CD14-positive monocyte (primary cell): ENCODE data around the gene ATXN2. TPM values are rescaled to one million over a fixed set of nuclear protein-coding genes. Genes with fewer than 3 reads are reported as not detected.

Experiments used
- DNase-seq, 3 donors: peaks; one replicate each; pipeline ENCODE4 v3.0.0-alpha.2; 2011 to 2022
- H2AFZ ChIP-seq: 2 replicates; pipeline ENCODE4 v1.6.0; 2012; ENCODE audit warnings: mild to moderate bottlenecking, low read depth, low read length, inconsistent platforms; ENCODE audit not compliant: insufficient read depth, poor library complexity, severe bottlenecking
- H3K27ac ChIP-seq, 2 donors: 1 replicate in 1 of 2; 2 replicates in 1 of 2; pipeline ENCODE4 v1.5.1; 2012 to 2013; ENCODE audit warnings: low read length in 2 of 2, control low read depth in 1 of 2, inconsistent platforms in 1 of 2, low read depth in 1 of 2, mild to moderate bottlenecking in 1 of 2
- H3K27me3 ChIP-seq, 2 donors: one replicate each; pipeline versions ENCODE4 v1.6.0 to v1.6.1; 2011 to 2013; ENCODE audit warnings: low read length in 2 of 2; ENCODE audit not compliant: control insufficient read depth in 2 of 2, insufficient read depth in 2 of 2
- H3K36me3 ChIP-seq, 2 donors: replicated peaks in 1 of 2; 1 replicate in 1 of 2; 2 replicates in 1 of 2; pipeline versions ENCODE4 v1.5.1 to v1.6.1; 2012 to 2013; ENCODE audit warnings: low read length in 2 of 2, control low read depth in 1 of 2, inconsistent platforms in 1 of 2, mild to moderate bottlenecking in 1 of 2; ENCODE audit not compliant: insufficient read depth in 2 of 2, control insufficient read depth in 1 of 2
- H3K4me1 ChIP-seq, 2 donors: 1 replicate in 1 of 2; 2 replicates in 1 of 2; pipeline versions ENCODE4 v1.5.1 to v1.6.1; 2012 to 2013; ENCODE audit warnings: low read length in 2 of 2, control low read depth in 1 of 2, inconsistent platforms in 1 of 2, mild to moderate bottlenecking in 1 of 2, moderate library complexity in 1 of 2; ENCODE audit not compliant: insufficient read depth in 2 of 2, control insufficient read depth in 1 of 2
- H3K4me2 ChIP-seq: replicated peaks from 2 replicates; pipeline ENCODE3; 2012; ENCODE audit warnings: low read length, moderate library complexity, mild to moderate bottlenecking; ENCODE audit not compliant: poor library complexity, severe bottlenecking; ENCODE audit errors: extremely low read depth
- H3K4me3 ChIP-seq, 3 experiments: fragments of 200-600 bp in 1 of 3; sonication (generic) in 1 of 3; replicated peaks in 1 of 3; 1 replicate in 2 of 3; 2 replicates in 1 of 3; pipeline ENCODE4 v1.5.1; 2011 to 2013; ENCODE audit warnings: low read length in 3 of 3, mild to moderate bottlenecking in 3 of 3, control low read depth in 2 of 3, low read depth in 2 of 3, inconsistent platforms in 1 of 3, moderate library complexity in 1 of 3
- H3K79me2 ChIP-seq: 2 replicates; pipeline ENCODE4 v1.6.0; 2012; ENCODE audit warnings: mild to moderate bottlenecking, control low read depth, inconsistent platforms, low read length, moderate library complexity; ENCODE audit not compliant: insufficient read depth
- H3K9ac ChIP-seq: 2 replicates; pipeline ENCODE4 v1.6.0; 2017; ENCODE audit warnings: low read length, mild to moderate bottlenecking; ENCODE audit not compliant: insufficient read depth, poor library complexity, severe bottlenecking
- H3K9me3 ChIP-seq, 2 donors: replicated peaks in 1 of 2; 1 replicate in 1 of 2; 2 replicates in 1 of 2; pipeline versions ENCODE4 v1.5.1 to v1.6.1; 2012 to 2013; ENCODE audit warnings: low read length in 2 of 2, control low read depth in 1 of 2; ENCODE audit not compliant: control insufficient read depth in 1 of 2, insufficient read depth in 1 of 2
- H4K20me1 ChIP-seq: 2 replicates; pipeline ENCODE4 v1.6.0; 2012; ENCODE audit warnings: mild to moderate bottlenecking, low read length, control low read depth, moderate library complexity; ENCODE audit not compliant: insufficient read depth
- H3K27ac Mint-ChIP-seq, 7 donors: one replicate each; pipeline ENCODE4 v1.8.0; 2020; ENCODE audit warnings: mild to moderate bottlenecking in 7 of 7, mixed read lengths in 7 of 7, moderate library complexity in 6 of 7, inconsistent platforms in 2 of 7
- H3K27me3 Mint-ChIP-seq, 3 donors: one replicate each; pipeline ENCODE4 v1.8.0; 2021 to 2022; ENCODE audit warnings: low read depth in 3 of 3, mild to moderate bottlenecking in 3 of 3, mixed read lengths in 3 of 3, moderate library complexity in 3 of 3, inconsistent platforms in 1 of 3
- H3K36me3 Mint-ChIP-seq, 2 donors: one replicate each; pipeline ENCODE4 v1.8.0; 2020; ENCODE audit warnings: mixed read lengths in 2 of 2, inconsistent platforms in 1 of 2, mild to moderate bottlenecking in 1 of 2
- H3K4me1 Mint-ChIP-seq: one replicate; pipeline ENCODE4 v1.8.0; 2020; ENCODE audit warnings: mild to moderate bottlenecking, mixed read lengths
- H3K4me3 Mint-ChIP-seq, 2 donors: one replicate each; pipeline ENCODE4 v1.8.0; 2020; ENCODE audit warnings: mild to moderate bottlenecking in 2 of 2, mixed read lengths in 2 of 2, moderate library complexity in 1 of 2
- H3K9me3 Mint-ChIP-seq, 7 donors: one replicate each; pipeline ENCODE4 v1.8.0; 2020 to 2022; ENCODE audit warnings: mixed read lengths in 7 of 7, mild to moderate bottlenecking in 6 of 7, moderate library complexity in 6 of 7, inconsistent platforms in 2 of 7
- WGBS: methylation state at CpG from one replicate; pipeline ENCODE4 v1.1.5; 2013; ENCODE audit warnings: missing lambda C conversion rate; ENCODE audit not compliant: insufficient coverage; 5-methylcytosine and 5-hydroxymethylcytosine counted together
- intact Hi-C, 2 donors: fragments of 100-400 bp; cut with micrococcal nuclease; formaldehyde crosslinking; loops; one replicate each; pipeline versions ENCODE4 v1.15.0 to v1.15.1; 2023
- polyA plus RNA-seq, 3 donors: library from polyadenylated mRNA; depleted of rRNA in 1 of 3; unstranded in 2 of 3; stranded (reverse) in 1 of 3; fragments of 300-500 nt in 2 of 3; fragments of >200 nt in 1 of 3; fragmentation: Illumina TruSeq in 2 of 3; gene quantifications; 1 replicate in 2 of 3; 2 replicates in 1 of 3; pipeline ENCODE4 v1.2.3, GENCODE V29; 2012 to 2021
- TF ChIP-seq, protein P1 (sequence below): fragments of 200-600 bp; IDR thresholded peaks from one replicate; pipeline ENCODE4 v1.8.0; 2022; ENCODE audit warnings: antibody characterized with exemption, mild to moderate bottlenecking

ATXN2 gene
- polyA plus RNA-seq, 3 donors = 4.3 to 28.8 (median 11.9) TPM

DNA sequence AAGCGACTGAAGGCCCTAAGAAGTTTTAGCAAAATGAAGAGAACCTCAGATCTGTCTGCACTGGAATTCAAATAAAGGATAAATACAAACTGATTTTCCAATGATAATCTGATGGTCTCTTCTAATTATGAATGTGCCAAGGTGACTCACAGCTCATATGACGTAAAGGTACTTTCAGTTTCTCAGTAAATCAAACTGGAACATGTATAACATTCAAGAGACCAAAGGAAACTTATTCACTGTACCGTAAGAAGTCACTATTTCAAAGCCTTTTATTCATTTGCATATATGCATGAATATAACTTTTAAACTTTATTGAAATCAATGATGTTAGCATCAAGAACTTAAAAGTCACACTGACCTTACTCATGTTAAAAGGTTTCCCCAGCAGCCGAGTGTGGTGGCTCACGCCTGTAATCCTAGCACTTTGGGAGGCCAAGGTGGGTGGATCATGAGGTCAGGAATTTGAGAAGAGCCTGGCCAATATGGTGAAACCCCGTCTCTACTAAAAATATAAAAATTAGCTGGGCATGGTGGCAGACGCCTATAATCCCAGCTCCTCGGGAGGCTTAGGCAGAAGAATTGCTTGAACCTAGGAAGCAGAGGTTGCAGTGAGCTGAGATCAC, 52.2 kb downstream of the ATXN2 start:
- Mint-ChIP-seq H3K9me3 (no peaks in the 10 kb centered on the region), H3K27ac (no peak overlapping the region), H3K4me3 (no peak overlapping the region), H3K36me3 (peaks cover 56 to 80% of the 10 kb centered on the region in 2 donors), H3K27me3 (no peaks in the 10 kb centered on the region), H3K4me1 (peaks cover 3% of the 10 kb centered on the region)
- WGBS = 95% methylated on average over 4 of the region's 8 CpGs
- H3K9ac ChIP-seq = no peak overlapping the region
- H3K4me3 ChIP-seq = no peak overlapping the region
- H3K9me3 ChIP-seq = no peaks in the 10 kb centered on the region
- H3K27ac ChIP-seq = no peak overlapping the region
- no peaks in the 10 kb centered on the region for H3K4me1 ChIP-seq
- no peaks in the 10 kb centered on the region for H3K79me2 ChIP-seq
- H3K36me3 ChIP-seq = peaks cover 56 to 96% of the 10 kb centered on the region in 2 donors
- intact Hi-C loops = no loop called here
- H2AFZ ChIP-seq = no peak overlapping the region
- H3K4me2 ChIP-seq = no peak overlapping the region
- TF ChIP-seq, protein P1, sequence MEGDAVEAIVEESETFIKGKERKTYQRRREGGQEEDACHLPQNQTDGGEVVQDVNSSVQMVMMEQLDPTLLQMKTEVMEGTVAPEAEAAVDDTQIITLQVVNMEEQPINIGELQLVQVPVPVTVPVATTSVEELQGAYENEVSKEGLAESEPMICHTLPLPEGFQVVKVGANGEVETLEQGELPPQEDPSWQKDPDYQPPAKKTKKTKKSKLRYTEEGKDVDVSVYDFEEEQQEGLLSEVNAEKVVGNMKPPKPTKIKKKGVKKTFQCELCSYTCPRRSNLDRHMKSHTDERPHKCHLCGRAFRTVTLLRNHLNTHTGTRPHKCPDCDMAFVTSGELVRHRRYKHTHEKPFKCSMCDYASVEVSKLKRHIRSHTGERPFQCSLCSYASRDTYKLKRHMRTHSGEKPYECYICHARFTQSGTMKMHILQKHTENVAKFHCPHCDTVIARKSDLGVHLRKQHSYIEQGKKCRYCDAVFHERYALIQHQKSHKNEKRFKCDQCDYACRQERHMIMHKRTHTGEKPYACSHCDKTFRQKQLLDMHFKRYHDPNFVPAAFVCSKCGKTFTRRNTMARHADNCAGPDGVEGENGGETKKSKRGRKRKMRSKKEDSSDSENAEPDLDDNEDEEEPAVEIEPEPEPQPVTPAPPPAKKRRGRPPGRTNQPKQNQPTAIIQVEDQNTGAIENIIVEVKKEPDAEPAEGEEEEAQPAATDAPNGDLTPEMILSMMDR = no peak
- H3K27me3 ChIP-seq = no peaks in the 10 kb centered on the region
- no peaks in the 10 kb centered on the region for H4K20me1 ChIP-seq
- no peak for DNase-seq

DNA sequence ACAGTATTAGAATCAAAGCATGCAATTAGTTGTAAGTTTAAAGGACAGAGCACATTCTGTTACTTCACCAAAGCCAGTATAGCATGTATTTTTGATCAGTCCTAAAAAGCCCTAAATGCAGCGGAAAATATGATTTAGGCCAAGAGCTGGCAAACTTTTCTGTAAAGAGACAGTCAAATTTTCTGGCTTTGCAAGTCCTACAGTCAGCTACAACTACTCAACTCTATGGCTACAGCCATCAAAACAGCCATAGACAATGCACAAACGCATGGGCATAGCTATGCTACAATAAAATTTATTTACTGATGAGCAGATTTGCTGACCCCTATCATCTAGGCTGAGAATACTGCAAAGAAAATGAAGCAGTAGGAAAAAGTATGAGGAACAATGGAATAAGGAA, 52.9 kb downstream of the ATXN2 start:
- no peak overlapping the region for H3K4me2 ChIP-seq
- H3K36me3 ChIP-seq = peaks cover 52 to 91% of the 10 kb centered on the region in 2 donors
- DNase-seq = no peak
- H2AFZ ChIP-seq = no peak overlapping the region
- intact Hi-C loops = no loop called here
- H3K27ac ChIP-seq = no peak overlapping the region
- no peak overlapping the region for H3K4me3 ChIP-seq
- Mint-ChIP-seq H3K4me1 (peaks cover 3% of the 10 kb centered on the region), H3K27me3 (no peaks in the 10 kb centered on the region), H3K27ac (no peak overlapping the region), H3K4me3 (no peak overlapping the region), H3K9me3 (no peaks in the 10 kb centered on the region), H3K36me3 (peaks cover 51 to 76% of the 10 kb centered on the region in 2 donors)
- no peaks in the 10 kb centered on the region for H3K27me3 ChIP-seq
- no peaks in the 10 kb centered on the region for H3K4me1 ChIP-seq
- H3K9me3 ChIP-seq = no peaks in the 10 kb centered on the region
- H4K20me1 ChIP-seq = no peaks in the 10 kb centered on the region
- TF ChIP-seq, protein P1 = no peak
- no peaks in the 10 kb centered on the region for H3K79me2 ChIP-seq
- H3K9ac ChIP-seq = no peak overlapping the region
- whole genome bisulfite sequencing = 100% methylated on average over 1 of the region's 2 CpGs
